ENCODE measurements around the gene CTRB1. TPM values are rescaled to one million over a fixed set of nuclear protein-coding genes. Genes with fewer than 3 reads are reported as not detected.
A peak's percentile ranks its signal among the peaks of the same experiment; 100 is the strongest.

The CTRB1 gene
- total and polyA plus RNA-seq, 7 experiments from 2014 or later, result not detected

GRCh38 chr16:75243667-75244224, 25.0 kb downstream of the CTRB1 start:
- no peak for DNase-seq
- H3K4me3 Mint-ChIP-seq, result no peak overlapping the region
- H3K4me1 ChIP-seq (ENCODE audit: control insufficient read depth in 2 of 2, insufficient read depth in 2 of 2, low read length in 2 of 2), result no peaks in the 10 kb centered on the region
- H3K4me1 Mint-ChIP-seq, result peaks cover 0 to 4% (median 0%) of the 10 kb centered on the region in 7 donors
- no peaks in the 10 kb centered on the region for H3K27me3 ChIP-seq (ENCODE audit: control insufficient read depth in 2 of 2, insufficient read depth in 2 of 2, low read length in 2 of 2)
- ChIA-PET POLR2A (no interaction called here), CTCF (no interaction called here)
- peaks cover 0 to 18% (median 5%) of the 10 kb centered on the region in 5 donors for H3K27me3 Mint-ChIP-seq
- no peaks in the 10 kb centered on the region for H3K36me3 ChIP-seq (ENCODE audit: control insufficient read depth in 2 of 3, insufficient read depth in 3 of 3, low read length in 3 of 3)
- H3K27ac Mint-ChIP-seq, result no peak overlapping the region
- no peak overlapping the region for H3K4me3 ChIP-seq (ENCODE audit: low read length)
- no peak for ATAC-seq
- no peak overlapping the region for H3K27ac ChIP-seq (ENCODE audit: low read depth, low read length)
- intact Hi-C loops (cut with micrococcal nuclease), result no loop called here
- H3K9me3 ChIP-seq (ENCODE audit: control insufficient read depth in 2 of 3, low read length in 3 of 3), result no peaks in the 10 kb centered on the region
- H3K36me3 Mint-ChIP-seq, result no peaks in the 10 kb centered on the region
- peaks cover 0 to 2% (median 0%) of the 10 kb centered on the region in 11 donors for H3K9me3 Mint-ChIP-seq

GRCh38 chr16:75244225-75244809, 25.5 kb downstream of the CTRB1 start:
- CTCF ChIA-PET, result no interaction called here
- Mint-ChIP-seq H3K4me1 (peaks cover 0 to 4% (median 0%) of the 10 kb centered on the region in 7 donors), H3K4me3 (no peak overlapping the region), H3K27me3 (peaks cover 0 to 23% (median 5%) of the 10 kb centered on the region in 5 donors), H3K27ac (no peak overlapping the region), H3K36me3 (no peaks in the 10 kb centered on the region), H3K9me3 (peaks cover 0 to 2% (median 0%) of the 10 kb centered on the region in 11 donors)
- no peaks in the 10 kb centered on the region for H3K36me3 ChIP-seq (ENCODE audit: control insufficient read depth in 2 of 3, insufficient read depth in 3 of 3, low read length in 3 of 3)
- no peak overlapping the region for H3K4me3 ChIP-seq (ENCODE audit: low read length)
- H3K4me1 ChIP-seq (ENCODE audit: control insufficient read depth in 2 of 2, insufficient read depth in 2 of 2, low read length in 2 of 2), result no peaks in the 10 kb centered on the region
- H3K27me3 ChIP-seq (ENCODE audit: control insufficient read depth in 2 of 2, insufficient read depth in 2 of 2, low read length in 2 of 2), result no peaks in the 10 kb centered on the region
- H3K27ac ChIP-seq (ENCODE audit: low read depth, low read length), result no peak overlapping the region
- POLR2A ChIA-PET, result no interaction called here
- intact Hi-C loops (cut with micrococcal nuclease), result no loop called here
- no peak for ATAC-seq
- H3K9me3 ChIP-seq (ENCODE audit: control insufficient read depth in 2 of 3, low read length in 3 of 3), result no peaks in the 10 kb centered on the region
- no peak for DNase-seq

GRCh38 chr16:75244844-75245758, 26.3 kb downstream of the CTRB1 start:
- H3K27ac Mint-ChIP-seq, result no peak overlapping the region
- no peak for DNase-seq
- H3K27me3 Mint-ChIP-seq, result peaks cover 0 to 31% (median 8%) of the 10 kb centered on the region in 5 donors
- no peak for ATAC-seq
- peaks cover 0 to 2% (median 0%) of the 10 kb centered on the region in 11 donors for H3K9me3 Mint-ChIP-seq
- Histone ChIP-seq H3K27ac (ENCODE audit: low read depth, low read length) (no peak overlapping the region), H3K4me3 (ENCODE audit: low read length) (no peak overlapping the region), H3K36me3 (ENCODE audit: control insufficient read depth in 2 of 3, insufficient read depth in 3 of 3, low read length in 3 of 3) (no peaks in the 10 kb centered on the region), H3K4me1 (ENCODE audit: control insufficient read depth in 2 of 2, insufficient read depth in 2 of 2, low read length in 2 of 2) (peaks cover 0 to under 1% of the 10 kb centered on the region in 2 donors), H3K9me3 (ENCODE audit: control insufficient read depth in 2 of 3, low read length in 3 of 3) (no peaks in the 10 kb centered on the region), H3K27me3 (ENCODE audit: control insufficient read depth in 2 of 2, insufficient read depth in 2 of 2, low read length in 2 of 2) (no peaks in the 10 kb centered on the region)
- intact Hi-C loops (cut with micrococcal nuclease), result no loop called here
- no peak overlapping the region for H3K4me3 Mint-ChIP-seq
- POLR2A ChIA-PET, result no interaction called here
- H3K36me3 Mint-ChIP-seq, result no peaks in the 10 kb centered on the region
- CTCF ChIA-PET, result no interaction called here
- H3K4me1 Mint-ChIP-seq, result peaks cover 0 to 5% (median 2%) of the 10 kb centered on the region in 7 donors

- intact Hi-C loops (cut with micrococcal nuclease), result no loop called here
- Mint-ChIP-seq H3K4me1 (peaks cover 0 to 11% (median 3%) of the 10 kb centered on the region in 7 donors), H3K27me3 (peaks cover under 1 to 36% (median 14%) of the 10 kb centered on the region in 5 donors), H3K4me3 (no peak overlapping the region), H3K9me3 (peaks cover 0 to 2% (median 0%) of the 10 kb centered on the region in 11 donors), H3K36me3 (no peaks in the 10 kb centered on the region), H3K27ac (no peak overlapping the region)
- Histone ChIP-seq H3K36me3 (ENCODE audit: control insufficient read depth in 2 of 3, insufficient read depth in 3 of 3, low read length in 3 of 3) (no peaks in the 10 kb centered on the region), H3K27ac (ENCODE audit: low read depth, low read length) (no peak overlapping the region), H3K9me3 (ENCODE audit: control insufficient read depth in 2 of 3, low read length in 3 of 3) (no peaks in the 10 kb centered on the region), H3K4me3 (ENCODE audit: low read length) (no peak overlapping the region), H3K27me3 (ENCODE audit: control insufficient read depth in 2 of 2, insufficient read depth in 2 of 2, low read length in 2 of 2) (peaks cover 0 to 6% of the 10 kb centered on the region in 2 donors), H3K4me1 (ENCODE audit: control insufficient read depth in 2 of 2, insufficient read depth in 2 of 2, low read length in 2 of 2) (peaks cover 0 to 5% of the 10 kb centered on the region in 2 donors)
- ATAC-seq, result no peak
- no peak for DNase-seq
- ChIA-PET POLR2A (no interaction called here), CTCF (no interaction called here)
These were observed 27.9 kb downstream of the CTRB1 start for GRCh38 chr16:75246504-75247205.

- Mint-ChIP-seq H3K4me1 (peaks cover 0 to 13% (median 4%) of the 10 kb centered on the region in 7 donors), H3K27ac (no peak overlapping the region), H3K4me3 (no peak overlapping the region), H3K9me3 (peaks cover 0 to 2% (median 0%) of the 10 kb centered on the region in 11 donors), H3K36me3 (no peaks in the 10 kb centered on the region), H3K27me3 (peaks cover 6 to 42% (median 19%) of the 10 kb centered on the region in 5 donors)
- H3K36me3 ChIP-seq (ENCODE audit: control insufficient read depth in 2 of 3, insufficient read depth in 3 of 3, low read length in 3 of 3), result no peaks in the 10 kb centered on the region
- DNase-seq (no peak), ATAC-seq (no peak)
- H3K27me3 ChIP-seq (ENCODE audit: control insufficient read depth in 2 of 2, insufficient read depth in 2 of 2, low read length in 2 of 2), result peaks cover 0 to 6% of the 10 kb centered on the region in 2 donors
- H3K4me3 ChIP-seq (ENCODE audit: low read length), result no peak overlapping the region
- no peak overlapping the region for H3K27ac ChIP-seq (ENCODE audit: low read depth, low read length)
- peaks cover 0 to 5% of the 10 kb centered on the region in 2 donors for H3K4me1 ChIP-seq (ENCODE audit: control insufficient read depth in 2 of 2, insufficient read depth in 2 of 2, low read length in 2 of 2)
- intact Hi-C loops (cut with micrococcal nuclease), result no loop called here
- CTCF ChIA-PET, result no interaction called here
- POLR2A ChIA-PET, result no interaction called here
- no peaks in the 10 kb centered on the region for H3K9me3 ChIP-seq (ENCODE audit: control insufficient read depth in 2 of 3, low read length in 3 of 3)
These were observed 28.5 kb downstream of the CTRB1 start for GRCh38 chr16:75247249-75247648.

- no peaks in the 10 kb centered on the region for H3K9me3 ChIP-seq (ENCODE audit: control insufficient read depth in 2 of 3, low read length in 3 of 3)
- intact Hi-C loops (cut with micrococcal nuclease), result no loop called here
- peak overlapping the region in 1 of 9 donors; percentile 13 for H3K27ac Mint-ChIP-seq
- DNase-seq (no peak), ATAC-seq (no peak)
- no peaks in the 10 kb centered on the region for H3K36me3 ChIP-seq (ENCODE audit: control insufficient read depth in 2 of 3, insufficient read depth in 3 of 3, low read length in 3 of 3)
- H3K9me3 Mint-ChIP-seq, result peaks cover 0 to 2% (median 0%) of the 10 kb centered on the region in 11 donors
- no peaks in the 10 kb centered on the region for H3K36me3 Mint-ChIP-seq
- CTCF ChIA-PET, result no interaction called here
- peaks cover 0 to 5% of the 10 kb centered on the region in 2 donors for H3K4me1 ChIP-seq (ENCODE audit: control insufficient read depth in 2 of 2, insufficient read depth in 2 of 2, low read length in 2 of 2)
- no peak overlapping the region for H3K27ac ChIP-seq (ENCODE audit: low read depth, low read length)
- peaks cover 0 to 6% of the 10 kb centered on the region in 2 donors for H3K27me3 ChIP-seq (ENCODE audit: control insufficient read depth in 2 of 2, insufficient read depth in 2 of 2, low read length in 2 of 2)
- peaks cover 12 to 50% (median 21%) of the 10 kb centered on the region in 5 donors for H3K27me3 Mint-ChIP-seq
- H3K4me3 Mint-ChIP-seq, result no peak overlapping the region
- no peak overlapping the region for H3K4me3 ChIP-seq (ENCODE audit: low read length)
- H3K4me1 Mint-ChIP-seq, result peaks cover 0 to 13% (median 4%) of the 10 kb centered on the region in 7 donors
- POLR2A ChIA-PET, result no interaction called here
These were observed 29.4 kb downstream of the CTRB1 start for GRCh38 chr16:75248142-75248535.
